HG02970 (cell line): ENCODE data around the gene CHST11.

ENCODE experiments used
- ATAC-seq: cut with Tn5 transposase; IDR thresholded peaks from one replicate; pipeline ENCODE4 v1.9.1; 2021; ENCODE audit warnings: mild to moderate bottlenecking, moderate library complexity, moderate number of reproducible peaks; ENCODE audit not compliant: unreplicated experiment, low FRiP score

CHST11 gene

DNA sequence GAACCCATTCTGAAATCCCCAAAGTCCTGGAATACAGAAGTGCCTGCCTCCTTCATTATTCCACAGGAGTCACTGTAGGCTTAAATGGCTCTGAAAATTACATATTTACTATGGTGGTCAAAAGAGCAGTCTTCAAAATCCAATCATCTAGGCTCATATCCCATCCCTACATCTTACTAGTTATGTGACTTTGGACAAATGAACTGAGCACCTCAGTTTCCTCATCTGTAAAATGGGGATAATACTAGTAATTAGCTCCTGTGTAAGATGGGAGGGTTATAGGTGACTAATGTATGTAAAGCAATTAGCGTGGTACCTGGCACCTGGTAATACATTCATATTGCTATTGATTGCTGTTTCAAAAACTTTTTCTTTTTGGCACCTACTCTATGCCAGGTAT lies 243.6 kb downstream of the CHST11 start:
- ATAC-seq: no peak

DNA sequence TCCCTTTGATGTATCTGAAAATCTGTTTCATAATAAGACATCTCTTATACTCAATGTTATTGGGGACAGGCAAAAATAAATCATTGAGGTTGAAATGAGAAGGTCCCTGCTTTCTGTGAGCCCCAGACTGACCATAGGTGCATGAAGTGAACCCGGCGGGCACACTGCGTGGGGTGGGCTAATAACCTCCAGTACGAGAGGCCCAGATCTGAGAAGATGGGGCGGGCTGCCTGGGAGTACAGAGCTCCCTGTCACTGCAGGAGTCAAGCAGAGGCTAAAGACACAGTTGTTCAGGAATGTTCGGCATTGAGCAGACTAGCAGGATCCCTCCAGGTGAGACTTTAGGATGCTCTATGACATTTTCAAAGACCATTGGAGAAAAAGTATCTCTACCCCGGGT lies 244.6 kb downstream of the CHST11 start:
- no peak for ATAC-seq

DNA sequence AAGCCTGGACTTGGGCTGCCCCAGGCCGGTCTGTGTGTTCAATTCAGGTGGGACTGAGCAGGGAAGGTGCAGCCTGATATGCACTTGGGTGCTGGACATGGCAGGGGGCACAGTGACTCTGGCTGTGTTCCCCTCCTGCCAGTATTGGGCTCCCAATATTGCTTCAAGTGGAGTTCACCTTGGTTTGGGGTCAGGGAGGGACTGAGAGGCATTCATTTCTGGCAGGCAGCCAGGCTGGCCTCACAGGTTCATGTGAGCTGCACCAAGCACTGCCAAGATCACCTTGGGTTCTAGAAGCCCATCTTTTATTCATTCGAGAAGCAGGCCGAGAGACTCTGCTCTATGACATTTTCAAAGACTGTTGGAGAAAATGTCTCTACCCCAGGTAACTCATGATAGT lies 245.0 kb downstream of the CHST11 start:
- no peak for ATAC-seq

DNA sequence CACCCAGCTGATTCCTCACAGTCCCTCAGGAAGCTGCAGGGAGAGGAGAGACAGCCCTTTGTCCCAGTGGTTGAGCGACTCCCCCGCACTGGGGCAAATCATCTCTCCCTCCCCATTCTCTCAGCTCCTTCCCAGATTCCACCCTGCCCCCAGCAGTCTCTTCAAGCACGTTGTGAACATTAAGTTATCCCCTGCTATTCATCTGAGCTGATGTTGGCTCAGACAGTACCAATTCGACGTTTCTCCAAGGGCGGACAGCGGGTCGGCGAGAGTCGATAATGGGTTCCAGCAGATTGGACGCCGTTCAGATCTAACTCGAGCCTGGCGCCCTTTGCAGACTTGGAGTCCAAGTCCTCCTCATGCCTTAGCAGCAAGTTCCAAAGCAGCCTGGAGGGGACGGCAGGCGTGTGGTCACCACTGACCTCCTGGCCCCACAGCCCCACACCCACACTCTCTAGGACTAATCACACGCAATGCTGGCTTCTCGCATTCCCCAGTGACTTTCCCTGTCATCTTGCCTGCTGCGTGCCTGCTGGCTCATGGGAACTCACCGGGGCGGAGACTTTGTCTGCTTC lies 245.9 kb downstream of the CHST11 start:
- ATAC-seq: no peak

DNA sequence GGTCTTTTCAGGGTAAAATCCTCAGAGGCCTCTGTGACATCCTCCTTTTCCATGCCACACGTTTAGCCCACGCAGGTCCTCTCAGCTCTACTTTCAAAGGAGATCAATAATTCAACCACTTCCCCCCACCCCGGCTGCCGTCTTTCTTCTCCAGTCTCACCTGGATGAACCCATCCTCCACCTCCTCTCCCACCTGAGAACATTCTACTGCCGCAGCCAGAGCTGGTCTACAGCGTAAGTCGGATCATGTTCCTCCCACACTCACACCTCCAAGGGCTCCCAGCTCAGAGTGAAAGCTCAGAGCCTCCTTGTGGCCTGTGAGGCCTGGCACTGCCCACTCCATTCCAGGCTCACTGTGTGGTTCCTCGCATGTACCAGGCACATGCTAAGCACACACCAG lies 246.6 kb downstream of the CHST11 start:
- ATAC-seq: no peak

DNA sequence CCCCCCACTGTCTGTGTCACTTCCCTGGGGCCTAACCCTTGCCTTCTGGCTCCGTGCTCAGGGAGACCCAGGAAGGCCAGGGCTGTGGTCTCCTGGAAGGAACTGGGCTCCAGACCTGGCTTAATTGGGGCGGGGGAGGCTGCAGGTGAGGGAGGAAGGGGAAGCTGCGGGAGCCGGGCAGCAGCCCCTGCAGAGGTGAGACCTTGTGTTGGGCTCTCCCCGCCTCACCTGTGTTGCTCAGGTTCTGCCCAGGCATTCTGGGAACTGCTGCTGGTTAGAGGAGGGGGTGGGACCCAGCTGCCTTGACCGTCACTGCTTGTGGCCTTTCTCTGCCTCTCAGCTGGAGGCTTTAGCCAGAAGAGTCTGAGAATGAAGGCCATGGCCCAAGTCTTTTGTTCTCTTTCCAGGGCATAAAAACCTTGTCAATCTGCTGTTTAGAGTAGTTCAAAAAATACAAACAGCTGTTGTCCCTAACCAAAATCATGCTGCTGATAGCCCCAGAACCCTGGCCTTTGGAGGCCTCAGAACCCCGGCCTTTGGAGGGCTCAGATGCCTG lies 247.6 kb downstream of the CHST11 start:
- ATAC-seq: no peak

DNA sequence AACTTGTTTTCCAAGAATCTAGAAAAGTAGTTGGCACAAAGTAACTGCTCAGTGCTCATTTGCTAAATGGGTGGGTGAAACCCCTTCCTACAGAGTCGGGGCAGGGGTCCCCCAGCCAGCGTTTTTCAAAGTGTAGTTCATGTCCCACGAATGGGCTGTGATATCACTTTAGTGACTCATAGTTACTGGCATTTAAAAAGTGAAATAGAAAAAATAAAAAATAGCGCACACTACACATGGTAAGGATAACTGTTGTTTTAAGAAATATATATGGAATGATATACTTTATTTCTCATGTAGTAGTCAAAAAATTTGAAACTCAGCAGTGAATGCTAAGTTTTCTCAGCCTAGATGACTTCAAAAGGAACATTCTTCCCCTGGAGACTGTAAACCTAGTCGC lies 250.4 kb downstream of the CHST11 start:
- ATAC-seq: no peak

DNA sequence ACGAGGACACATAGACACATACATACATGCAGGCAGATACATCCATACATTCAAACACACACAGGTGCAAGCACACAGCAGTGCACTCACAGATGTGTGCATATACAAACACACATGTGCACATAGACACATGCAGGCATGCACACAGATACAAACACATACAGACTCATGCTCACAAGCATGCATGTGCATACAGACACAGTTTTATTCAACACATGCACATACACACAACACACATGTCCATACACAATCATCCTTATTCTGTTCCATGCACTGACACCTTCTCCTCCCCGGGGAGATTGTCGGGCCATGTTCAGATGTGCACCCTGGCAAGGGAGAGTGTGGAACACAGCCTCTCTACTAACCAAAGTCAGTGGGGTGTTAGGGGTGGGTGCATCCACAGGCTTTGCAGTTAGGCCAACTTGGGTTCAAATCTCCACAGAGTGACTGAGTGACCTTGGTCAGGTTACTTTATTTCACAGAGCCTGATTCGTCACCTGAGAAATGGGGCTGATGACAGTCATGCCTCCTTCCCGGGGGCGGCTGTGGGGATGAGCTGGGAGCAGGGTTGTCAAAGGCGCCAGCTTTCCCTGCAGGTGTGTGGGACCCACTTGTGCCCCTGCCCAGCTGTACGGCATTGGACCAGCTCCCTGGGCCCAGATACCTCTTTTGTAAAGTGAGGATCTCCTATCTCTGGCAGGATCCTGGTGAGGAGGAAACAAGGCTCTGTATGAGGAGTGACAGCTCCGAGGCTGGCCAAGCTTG lies 251.2 kb downstream of the CHST11 start:
- no peak for ATAC-seq

DNA sequence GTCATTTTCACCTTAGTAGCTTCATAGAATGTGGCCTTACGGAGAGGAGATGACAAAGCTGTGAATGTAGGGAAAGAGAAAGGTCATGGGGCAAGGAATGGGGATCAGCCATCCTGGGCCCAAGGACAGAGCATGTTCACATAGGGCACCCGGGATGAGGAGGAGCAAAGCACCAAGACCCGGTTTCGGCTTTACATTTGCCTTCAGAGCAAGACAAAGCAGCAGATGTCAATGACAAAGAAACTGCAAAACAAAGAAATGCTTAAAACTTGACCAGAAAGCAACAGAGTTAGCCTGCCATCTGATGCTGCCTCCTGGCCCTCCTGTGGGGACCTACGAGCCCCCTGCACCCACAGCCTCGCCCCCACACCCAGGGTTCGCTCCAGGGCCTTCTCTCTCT lies 252.1 kb downstream of the CHST11 start:
- no peak for ATAC-seq

DNA sequence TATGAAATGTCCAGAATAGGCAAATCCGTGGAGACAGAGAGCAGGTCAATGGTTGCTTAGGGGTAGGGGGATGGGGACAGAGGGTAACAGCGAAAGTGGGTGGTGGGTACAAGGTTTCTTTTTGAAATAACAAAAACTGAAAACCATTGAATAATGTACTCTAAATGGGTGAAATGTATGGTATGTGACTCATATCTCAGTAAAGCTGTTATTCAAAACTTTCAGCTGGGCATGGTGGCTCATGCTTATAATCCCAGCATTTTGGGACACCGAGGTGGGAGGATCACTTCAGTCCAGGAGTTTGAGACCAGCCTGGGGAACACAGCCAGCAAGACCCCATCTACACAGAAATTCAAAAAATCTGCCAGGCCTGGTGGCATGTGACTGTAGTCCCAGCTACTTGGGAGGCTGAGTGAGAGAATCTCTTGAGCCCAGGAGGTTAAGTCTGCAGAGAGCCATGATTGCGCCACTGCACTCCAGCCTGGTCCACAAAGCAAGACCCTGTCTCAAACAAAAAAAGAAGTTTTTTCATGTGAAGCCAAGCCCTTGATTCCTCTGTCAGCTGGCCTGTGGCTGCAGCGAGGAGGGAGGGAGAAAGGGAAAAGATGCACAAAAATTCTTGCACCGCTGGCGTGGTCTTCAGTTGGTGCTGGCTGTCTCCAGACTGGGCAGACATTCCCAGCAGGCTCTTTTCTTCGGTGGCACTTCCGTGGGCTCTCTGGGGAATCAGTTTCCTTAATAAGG lies 253.1 kb downstream of the CHST11 start:
- ATAC-seq: no peak

DNA sequence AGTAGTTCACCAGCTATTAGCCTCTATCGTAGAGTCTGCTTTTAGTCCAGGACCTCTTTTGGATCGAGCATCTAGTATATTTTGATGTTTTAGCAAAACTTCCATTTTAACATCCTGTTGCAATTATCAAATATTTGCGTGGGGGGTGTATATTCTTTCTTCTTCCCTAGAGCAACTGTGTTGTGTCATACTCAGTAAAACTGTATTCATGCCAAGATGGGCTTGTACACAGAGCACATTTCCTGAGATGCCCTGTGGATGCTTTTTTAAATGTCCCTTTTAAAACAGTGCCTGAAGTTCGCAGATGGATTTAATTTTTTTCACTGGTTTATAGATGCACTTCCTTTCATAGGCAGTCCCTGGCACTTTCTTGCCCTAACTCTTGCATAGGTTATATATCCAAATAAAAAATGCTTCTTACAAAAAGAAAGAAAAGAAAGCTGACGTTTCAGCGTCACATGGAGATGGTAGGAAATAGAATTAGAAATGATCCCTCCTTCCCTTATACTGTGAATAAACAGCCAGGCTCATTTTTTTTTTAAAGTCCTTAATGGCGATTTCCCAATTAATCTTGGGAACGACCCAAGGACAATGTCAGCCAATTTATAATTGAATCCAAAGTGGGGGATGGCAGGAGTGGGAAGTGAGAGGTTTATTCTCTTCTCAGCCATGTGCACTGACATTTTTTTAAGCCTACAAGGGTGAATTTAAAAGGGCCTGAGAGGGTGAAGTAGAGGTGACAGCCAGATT lies 254.4 kb downstream of the CHST11 start:
- no peak for ATAC-seq

DNA sequence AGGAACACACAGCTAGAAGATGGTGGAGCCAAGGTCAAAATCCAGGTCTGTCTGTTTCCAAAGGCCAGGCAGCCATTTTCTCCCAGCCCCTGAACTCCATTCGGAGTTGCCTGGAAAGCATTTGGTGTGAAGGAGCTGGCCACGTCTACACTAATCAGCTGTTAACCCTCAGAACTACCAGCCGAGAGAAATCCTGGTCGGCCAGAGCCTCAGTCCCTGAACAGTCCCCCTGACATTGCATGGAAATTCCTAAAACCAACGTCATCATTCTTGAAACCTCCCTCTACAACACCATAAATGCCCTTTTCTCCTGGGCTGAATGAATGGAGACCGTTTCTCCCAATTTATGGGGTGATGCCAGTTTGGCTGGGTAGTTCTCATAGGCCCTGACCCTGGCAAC lies 255.7 kb downstream of the CHST11 start:
- no peak for ATAC-seq

DNA sequence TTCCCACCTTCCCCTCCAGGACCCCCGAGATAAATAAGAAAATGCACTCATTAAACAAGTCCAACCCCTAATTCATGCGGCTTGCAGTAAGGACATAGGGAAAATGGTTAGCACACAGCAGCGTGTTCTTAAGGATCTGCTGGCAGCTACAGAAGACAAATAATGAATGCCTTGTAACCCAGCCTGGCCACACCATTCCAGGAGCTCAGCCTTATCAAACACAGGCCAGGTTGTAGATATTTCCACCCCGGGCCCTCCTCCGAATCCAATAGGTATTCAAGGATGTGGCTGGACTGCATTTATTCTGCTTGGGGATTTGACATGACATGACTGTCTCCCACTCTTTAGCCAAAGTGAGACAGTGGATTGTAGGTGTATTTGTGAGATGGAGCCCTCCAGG lies 256.2 kb downstream of the CHST11 start:
- ATAC-seq: no peak

DNA sequence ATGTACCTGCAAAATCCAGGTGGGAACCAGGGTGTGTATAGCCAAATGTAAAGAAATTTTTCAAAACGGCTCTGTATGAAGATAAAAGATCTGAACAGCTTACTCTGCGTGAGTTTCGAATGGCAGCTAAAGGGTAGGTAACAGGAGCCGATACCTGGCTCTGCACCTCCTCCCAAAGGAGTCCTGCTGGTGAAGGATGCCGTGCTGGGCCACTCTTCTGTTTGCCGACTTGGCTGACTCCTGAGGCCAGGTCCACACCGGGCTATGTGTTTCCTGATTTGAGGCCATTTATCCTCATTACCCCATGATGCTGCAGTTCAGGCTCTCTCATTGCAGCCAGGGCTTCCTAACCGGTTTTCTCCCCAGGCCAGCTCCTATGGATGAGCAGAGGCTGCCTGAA lies 256.7 kb downstream of the CHST11 start:
- no peak for ATAC-seq

DNA sequence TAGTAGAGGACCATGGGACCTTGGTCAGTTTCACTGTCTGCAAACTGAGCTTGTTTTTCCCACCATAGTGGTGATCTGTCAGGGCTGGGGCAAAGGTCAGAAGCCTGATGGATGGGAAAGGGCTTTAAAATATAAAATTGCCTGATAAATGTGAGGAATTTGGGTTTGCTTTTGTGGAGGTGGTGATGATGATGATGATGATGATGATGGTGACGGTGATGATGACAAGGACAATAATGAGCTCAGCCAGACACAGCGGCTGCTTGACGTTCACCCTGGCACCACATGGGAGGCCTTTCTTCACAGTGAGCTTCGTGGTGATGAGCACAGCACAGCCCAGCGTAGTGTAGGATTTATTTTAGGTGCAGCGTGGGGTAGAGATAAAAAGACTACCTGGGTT lies 257.6 kb downstream of the CHST11 start:
- ATAC-seq: no peak

DNA sequence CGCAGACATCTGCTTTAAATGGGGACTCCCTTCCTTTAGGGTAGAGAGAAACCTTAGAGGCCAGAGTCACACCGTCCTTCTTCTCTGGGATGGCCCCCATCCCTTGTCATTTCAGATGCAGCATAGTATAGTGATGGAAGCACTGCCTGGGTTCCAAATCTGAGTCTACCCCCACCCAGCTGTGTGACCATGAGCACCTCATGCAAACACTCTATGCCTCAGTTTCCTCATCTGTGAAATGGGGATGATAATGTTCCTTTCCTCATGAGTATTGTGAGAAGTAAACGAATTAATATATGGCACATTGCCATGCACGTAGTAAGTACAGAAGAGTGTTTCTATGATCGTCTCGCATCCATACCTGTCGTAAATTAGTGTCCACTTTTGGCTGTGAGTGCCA lies 259.4 kb downstream of the CHST11 start:
- no peak for ATAC-seq

DNA sequence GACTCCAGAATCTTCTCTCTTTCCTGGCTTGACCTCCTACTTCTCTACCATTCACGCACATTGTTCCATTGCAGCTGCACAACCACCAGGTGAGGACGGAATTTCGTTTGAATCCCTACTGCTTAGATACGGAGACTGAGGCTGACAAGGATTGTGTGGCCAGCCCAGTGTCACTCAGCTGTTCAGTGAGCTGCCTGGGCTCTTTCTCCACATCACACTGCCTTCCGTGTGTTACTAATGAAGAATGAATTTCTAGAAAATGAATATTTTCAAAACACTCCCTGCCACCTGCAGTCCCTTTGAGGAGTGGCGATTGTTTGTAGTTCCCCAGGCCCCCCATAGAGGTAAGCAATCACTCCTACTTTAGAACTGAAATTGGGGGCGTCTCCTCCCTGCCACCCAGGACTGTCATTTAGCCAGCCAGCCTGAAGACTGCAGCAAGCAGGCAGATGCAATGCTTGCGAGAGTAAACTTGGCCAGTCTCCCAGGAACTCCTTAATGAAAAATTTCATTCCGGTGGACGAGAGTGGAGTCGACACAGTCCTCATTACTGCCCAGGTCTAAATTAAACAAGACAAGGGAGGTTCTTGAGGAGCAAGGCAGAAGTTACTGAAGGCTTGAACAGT lies 261.7 kb downstream of the CHST11 start:
- no peak for ATAC-seq

DNA sequence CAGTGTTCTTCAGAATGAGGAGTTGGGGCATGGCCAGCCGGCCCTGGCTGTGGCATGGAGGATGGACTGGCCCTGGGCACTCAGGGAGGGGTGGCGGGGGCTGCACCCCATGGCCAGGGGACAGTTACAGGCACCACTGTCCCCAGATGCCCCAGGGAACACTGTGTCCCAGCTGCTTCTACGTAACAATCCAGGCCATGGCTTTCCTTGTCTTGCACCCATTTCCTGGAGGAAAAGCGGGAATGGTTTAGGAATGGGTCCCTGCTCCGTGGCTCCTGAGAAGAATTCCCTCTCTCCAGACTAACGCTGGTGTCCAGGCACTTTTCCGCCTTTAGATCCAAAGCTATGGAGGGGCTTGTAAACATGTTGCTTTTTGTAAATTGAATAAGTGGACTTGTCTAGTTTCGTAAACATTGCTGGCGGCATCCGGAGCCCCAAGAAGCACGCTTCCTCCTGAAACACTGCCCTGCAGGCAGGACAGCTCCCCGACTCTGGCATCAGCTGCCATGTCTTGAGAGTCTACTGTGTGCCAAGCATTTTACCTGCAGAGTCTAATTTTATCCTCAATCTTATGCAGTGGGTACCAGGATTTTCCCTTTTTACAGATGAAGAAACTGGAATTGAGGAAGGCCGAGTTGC lies 263.1 kb downstream of the CHST11 start:
- ATAC-seq: no peak

DNA sequence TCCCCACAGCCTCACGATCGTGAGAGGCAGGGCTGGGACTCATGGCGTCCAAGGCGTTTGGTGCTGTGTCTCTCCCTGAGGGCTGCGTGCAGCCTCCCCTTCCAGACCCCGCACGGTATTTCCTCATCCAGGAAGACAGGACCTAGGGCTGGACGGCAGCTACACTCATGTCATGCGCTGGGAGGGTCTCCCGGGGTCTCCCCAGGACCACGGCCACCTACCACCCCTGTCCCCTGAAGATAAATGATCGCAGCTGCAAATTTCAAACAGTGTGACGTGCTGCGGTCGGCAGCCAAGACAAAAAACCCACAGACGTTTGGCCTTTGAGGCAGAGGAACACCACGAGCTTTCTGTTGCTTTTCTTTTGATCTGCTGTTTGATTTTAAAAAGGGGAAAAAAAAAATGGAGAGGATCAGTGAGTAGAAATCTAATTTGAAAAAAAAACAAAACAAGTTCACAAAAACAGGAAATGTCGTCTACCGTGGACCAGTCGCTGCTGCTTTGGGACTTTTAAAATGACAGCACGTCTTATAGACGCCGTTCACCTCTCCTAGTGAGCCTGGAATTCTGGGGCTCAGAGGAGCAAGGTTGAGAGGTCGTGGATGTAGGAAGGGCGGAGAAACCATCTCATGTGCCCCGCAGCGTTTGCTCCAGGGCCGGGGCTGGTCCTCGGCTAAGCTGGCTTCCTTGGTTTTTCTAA lies 263.7 kb downstream of the CHST11 start:
- no peak for ATAC-seq
